ENCODE measurements around the gene ETS2. TPM values are rescaled to one million over a fixed set of nuclear protein-coding genes. Genes with fewer than 3 reads are reported as not detected.

The ETS2 gene
- total RNA-seq (2012; rRNA removed) (20.6 and 21.7 TPM in 2 replicates), polyA plus RNA-seq (2012; rRNA removed) (21.3 and 22.8 TPM in 2 replicates), Bru-seq, nascent RNA (percentile 93 among the genes with signal in this experiment), BruChase-seq, experiment 1, labeled RNA remaining after a 6-hour chase (percentile 56 among the genes with signal in this experiment), BruChase-seq, experiment 2, labeled RNA remaining after a 2-hour chase (percentile 79 among the genes with signal in this experiment)
- 18.3 and 18.4 TPM in 2 replicates for polyA plus RNA-seq (2012; cell fraction: cytosol; rRNA removed)
- 42.7 and 92.6 TPM in 2 replicates for polyA plus RNA-seq (2012; cell fraction: nucleus; rRNA removed; ENCODE audit: low replicate concordance)
- long read RNA-seq, transcript ETS2-202 (10 exons, 3,766 nt) = major isoform, 22 of 46 reads
- long read RNA-seq, partial matches to known transcripts = 23 of 46 reads
- long read RNA-seq, other reads (novel, unspliced or antisense) = 1 of 46 reads

- Histone ChIP-seq H2AK5ac (ENCODE audit: low read depth, low read length) (peak within 1 kb of the TSS; percentile 62), H2BK15ac (ENCODE audit: low read depth, low read length) (peak within 1 kb of the TSS; percentile 78; the same call in 2 of the 3 replicates), H3K9me1 (ENCODE audit: insufficient read depth, low read length) (peaks cover 20% of the 10 kb centered on the region), H3K4ac (ENCODE audit: low read depth, low read length) (peak within 1 kb of the TSS; percentile 85), H3K18ac (ENCODE audit: low read depth, low read length) (peak within 1 kb of the TSS; percentile 88), H4K91ac (ENCODE audit: insufficient read depth, low read depth, low read length) (peak within 1 kb of the TSS; percentile 75), H3K27me3 (ENCODE audit: control insufficient read depth, insufficient read depth, low read length) (no peaks in the 10 kb centered on the region), H3K4me2 (ENCODE audit: low read depth, low read length) (peak within 1 kb of the TSS; percentile 97), H3K23ac (ENCODE audit: low read depth, low read length) (peak within 1 kb of the TSS; percentile 89), H3K4me3 (ENCODE audit: insufficient read depth, low read depth, low read length) (peak within 1 kb of the TSS; percentile 95), H3K36me3 (ENCODE audit: control insufficient read depth, insufficient read depth, low read length) (peaks cover 19% of the 10 kb centered on the region), H3K9me3 (ENCODE audit: control insufficient read depth, insufficient read depth, low read length) (no peaks in the 10 kb centered on the region), H2AFZ (replicated peaks; ENCODE audit: low read length, poor library complexity) (peak within 1 kb of the TSS; percentile 89), H4K5ac (ENCODE audit: low read depth, low read length) (peak within 1 kb of the TSS; percentile 27), H3K27ac (ENCODE audit: insufficient read depth, low read length) (peak within 1 kb of the TSS; percentile 91), H2BK20ac (ENCODE audit: low read depth, low read length) (peak within 1 kb of the TSS; percentile 82), H3K9ac (ENCODE audit: low read depth, low read length) (peak within 1 kb of the TSS; percentile 98), H3K14ac (replicated peaks; ENCODE audit: low read depth, low read length) (peak within 1 kb of the TSS; percentile 89), H4K8ac (ENCODE audit: low read depth in 2 of 2, low read length in 2 of 2) (peak within 1 kb of the TSS; percentile 30 to 80), H2AK9ac (replicated peaks; ENCODE audit: low read depth, low read length, poor library complexity) (peak within 1 kb of the TSS; percentile 86), H4K20me1 (ENCODE audit: insufficient read depth, low read length) (peaks cover 43% of the 10 kb centered on the region), H2BK120ac (ENCODE audit: low read depth, low read length) (peak within 1 kb of the TSS; percentile 83), H3K4me1 (ENCODE audit: control insufficient read depth, insufficient read depth, low read length) (peaks cover 28% of the 10 kb centered on the region), H3K79me1 (ENCODE audit: low read depth in 1 of 2, low read length in 2 of 2) (peaks cover 0 to 39% of the 10 kb centered on the region in 2 experiments; a peak in 2 of 4 replicates), H2BK5ac (ENCODE audit: low read depth, low read length, poor library complexity, severe bottlenecking) (peak within 1 kb of the TSS; percentile 63), H3K56ac (ENCODE audit: extremely low read depth, insufficient read depth, low read length) (peak within 1 kb of the TSS; percentile 84)
- DNase-seq = peak; percentile 92
- intact Hi-C loops (cut with micrococcal nuclease) (loop anchor here (1.0 to 10.0 kb wide), 9 partner anchors 32 to 333 kb away; no protein-coding TSS in a partner anchor), dilution Hi-C loops (cut with HindIII; ENCODE audit: low sequenced_read_pairs, unreplicated experiment) (no loop called here), in situ Hi-C loops (cut with MboI; ENCODE audit: low sequenced_read_pairs) (loop anchor here (5.0 to 10.0 kb wide), 2 partner anchors 51 to 322 kb away; no protein-coding TSS in a partner anchor)
- 1% methylated on average over 22 of the region's 76 CpGs; no CpG with 5 or more reads in 1 of the 2 experiments for WGBS, 2 experiments (ENCODE audit: extremely low coverage in 2 of 2, insufficient read length in 1 of 2)
- ATAC-seq (ENCODE audit: low read depth) = peak; percentile 85
- ChIA-PET CTCF (interaction anchor here (0.7 to 1.2 kb wide), 3 partner anchors 14 to 166 kb away, joined by 3 to 6 read pairs (median 4); no protein-coding TSS in a partner anchor), POLR2A (ENCODE audit: unreplicated experiment) (interaction anchor here (1.0 kb wide), 2 partner anchors 184 to 307 kb away, joined by 3 to 12 read pairs; no protein-coding TSS in a partner anchor)
- no TSS peak for BruUV-seq (replicated peaks)
- TF ChIP-seq CTCF (conservative IDR thresholded peaks at IDR 0.05; ENCODE audit: low read depth, low read length) (no peak), BHLHE40 (IDR thresholded peaks at IDR 0.05; ENCODE audit: low read depth, low read length) (peak; percentile 24; the same call in 1 of the 2 replicates), NFE2L2 (IDR thresholded peaks at IDR 0.05; ENCODE audit: low read depth, low read length) (no peak), RFX5 (IDR thresholded peaks at IDR 0.05; ENCODE audit: low read depth, low read length) (no peak), POLR2A (IDR thresholded peaks at IDR 0.05; ENCODE audit: low read depth, low read length) (peak; percentile 98), USF2 (IDR thresholded peaks at IDR 0.05; ENCODE audit: low read depth, low read length) (peak; percentile 36), FOS (IDR thresholded peaks at IDR 0.05; ENCODE audit: low read depth, low read length) (no peak), RCOR1 (IDR thresholded peaks at IDR 0.05; ENCODE audit: insufficient replicate concordance, low read length) (no peak), MAZ (IDR thresholded peaks at IDR 0.05; ENCODE audit: borderline replicate concordance, low read depth, low read length) (peak; percentile 97), SMC3 (IDR thresholded peaks at IDR 0.05; ENCODE audit: low read depth, low read length) (peak; percentile 29), MXI1 (IDR thresholded peaks at IDR 0.05; ENCODE audit: borderline replicate concordance, low read depth, low read length) (peak; percentile 72), MAFK (IDR thresholded peaks at IDR 0.05; ENCODE audit: low read depth, low read length) (no peak)
These were observed at the start of gene ETS2 for GRCh38 chr21:38805328-38806152. ETS2 (plus strand) TSS chr21:38805929; CDS start chr21:38810035, 4,106 bp downstream.

Data from IMR-90 (cell line).